Measurements from ENCODE around the gene GAGE12E. TPM values are rescaled to one million over a fixed set of nuclear protein-coding genes. Genes with fewer than 3 reads are reported as not detected.
A peak's percentile ranks its signal among the peaks of the same experiment; 100 is the strongest.
"Not testable (repeated sequence)": the region's sequence is repeated elsewhere in the genome, so short reads cannot be mapped to it uniquely, and the experiment has no call there.

GAGE12E gene, protein sequence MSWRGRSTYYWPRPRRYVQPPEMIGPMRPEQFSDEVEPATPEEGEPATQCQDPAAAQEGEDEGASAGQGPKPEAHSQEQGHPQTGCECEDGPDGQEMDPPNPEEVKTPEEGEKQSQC
- total RNA-seq = not detected
- not detected for polyA plus RNA-seq (2013, experiment 1 of 2)
- polyA plus RNA-seq (2013, experiment 2 of 2) = not detected
- total RNA-seq = 0 reads per million in 172 experiments

DNA sequence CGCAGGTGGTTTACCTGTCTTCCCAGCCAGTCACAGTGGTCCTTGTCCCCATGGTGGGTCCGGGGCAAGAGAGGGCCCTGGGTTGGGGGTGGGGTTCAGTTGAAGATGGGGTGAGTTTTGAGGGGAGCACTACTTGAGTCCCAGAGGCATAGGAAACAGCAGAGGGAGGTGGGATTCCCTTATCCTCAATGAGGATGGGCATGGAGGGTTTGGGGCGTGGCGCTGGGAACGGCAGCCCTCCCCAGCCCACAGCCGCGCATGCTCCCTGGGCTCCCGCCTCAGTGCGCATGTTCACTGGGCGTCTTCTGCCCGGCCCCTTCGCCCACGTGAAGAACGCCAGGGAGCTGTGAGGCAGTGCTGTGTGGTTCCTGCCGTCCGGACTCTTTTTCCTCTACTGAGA is at the start of gene GAGE12E:
Gene GAGE12E (plus strand): TSS at position 301 of the 400 bp plus-strand sequence. CDS start 1,155 bp downstream, outside the sequence.
- H3K27ac ChIP-seq (ENCODE audit: low read depth in 1 of 2, low read length in 2 of 2); H3K36me3 ChIP-seq (ENCODE audit: insufficient read depth, low read length); CTCF ChIA-PET; H3K4me1 ChIP-seq (ENCODE audit: insufficient read depth, low read length); intact Hi-C loops (cut with DNase I, micrococcal nuclease); H3K27me3 ChIP-seq (ENCODE audit: control insufficient read depth in 1 of 2, insufficient read depth in 2 of 2, low read length in 2 of 2); H3K4me3 Mint-ChIP-seq; H3K9me3 ChIP-seq (ENCODE audit: control insufficient read depth in 1 of 2, insufficient read depth in 1 of 2, low read length in 2 of 2); POLR2A ChIA-PET; H3K27me3 Mint-ChIP-seq; DNase-seq; ATAC-seq (ENCODE audit: poor library complexity); H3K4me1 Mint-ChIP-seq (ENCODE audit: low read depth); H3K27ac Mint-ChIP-seq; H3K4me3 ChIP-seq (ENCODE audit: low read length); H3K36me3 Mint-ChIP-seq (ENCODE audit: low read depth); H3K9me3 Mint-ChIP-seq: not testable (repeated sequence)

DNA sequence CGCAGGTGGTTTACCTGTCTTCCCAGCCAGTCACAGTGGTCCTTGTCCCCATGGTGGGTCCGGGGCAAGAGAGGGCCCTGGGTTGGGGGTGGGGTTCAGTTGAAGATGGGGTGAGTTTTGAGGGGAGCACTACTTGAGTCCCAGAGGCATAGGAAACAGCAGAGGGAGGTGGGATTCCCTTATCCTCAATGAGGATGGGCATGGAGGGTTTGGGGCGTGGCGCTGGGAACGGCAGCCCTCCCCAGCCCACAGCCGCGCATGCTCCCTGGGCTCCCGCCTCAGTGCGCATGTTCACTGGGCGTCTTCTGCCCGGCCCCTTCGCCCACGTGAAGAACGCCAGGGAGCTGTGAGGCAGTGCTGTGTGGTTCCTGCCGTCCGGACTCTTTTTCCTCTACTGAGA is 19.2 kb upstream of the GAGE12E start, which contains the start of gene GAGE12C:
Gene GAGE12C (plus strand): TSS at position 301 of the 400 bp plus-strand sequence. CDS start 1,155 bp downstream, outside the sequence.
- H3K4me1 ChIP-seq (ENCODE audit: insufficient read depth, low read length); CTCF ChIA-PET; H3K36me3 ChIP-seq (ENCODE audit: insufficient read depth, low read length); H3K9me3 ChIP-seq (ENCODE audit: control insufficient read depth in 1 of 2, insufficient read depth in 1 of 2, low read length in 2 of 2); H3K27ac Mint-ChIP-seq; H3K4me3 ChIP-seq (ENCODE audit: low read length); H3K27me3 ChIP-seq (ENCODE audit: control insufficient read depth in 1 of 2, insufficient read depth in 2 of 2, low read length in 2 of 2); H3K4me3 Mint-ChIP-seq; DNase-seq; H3K27ac ChIP-seq (ENCODE audit: low read depth in 1 of 2, low read length in 2 of 2); POLR2A ChIA-PET; H3K9me3 Mint-ChIP-seq; ATAC-seq (ENCODE audit: poor library complexity); H3K4me1 Mint-ChIP-seq (ENCODE audit: low read depth); intact Hi-C loops (cut with DNase I, micrococcal nuclease); H3K27me3 Mint-ChIP-seq; H3K36me3 Mint-ChIP-seq (ENCODE audit: low read depth): not testable (repeated sequence)

DNA sequence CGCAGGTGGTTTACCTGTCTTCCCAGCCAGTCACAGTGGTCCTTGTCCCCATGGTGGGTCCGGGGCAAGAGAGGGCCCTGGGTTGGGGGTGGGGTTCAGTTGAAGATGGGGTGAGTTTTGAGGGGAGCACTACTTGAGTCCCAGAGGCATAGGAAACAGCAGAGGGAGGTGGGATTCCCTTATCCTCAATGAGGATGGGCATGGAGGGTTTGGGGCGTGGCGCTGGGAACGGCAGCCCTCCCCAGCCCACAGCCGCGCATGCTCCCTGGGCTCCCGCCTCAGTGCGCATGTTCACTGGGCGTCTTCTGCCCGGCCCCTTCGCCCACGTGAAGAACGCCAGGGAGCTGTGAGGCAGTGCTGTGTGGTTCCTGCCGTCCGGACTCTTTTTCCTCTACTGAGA is 9.7 kb upstream of the GAGE12E start, which contains the start of gene GAGE12D:
Gene GAGE12D (plus strand): TSS at position 301 of the 400 bp plus-strand sequence. CDS start 1,155 bp downstream, outside the sequence.
- not testable (repeated sequence) for H3K27ac Mint-ChIP-seq; H3K4me1 Mint-ChIP-seq (ENCODE audit: low read depth)

DNA sequence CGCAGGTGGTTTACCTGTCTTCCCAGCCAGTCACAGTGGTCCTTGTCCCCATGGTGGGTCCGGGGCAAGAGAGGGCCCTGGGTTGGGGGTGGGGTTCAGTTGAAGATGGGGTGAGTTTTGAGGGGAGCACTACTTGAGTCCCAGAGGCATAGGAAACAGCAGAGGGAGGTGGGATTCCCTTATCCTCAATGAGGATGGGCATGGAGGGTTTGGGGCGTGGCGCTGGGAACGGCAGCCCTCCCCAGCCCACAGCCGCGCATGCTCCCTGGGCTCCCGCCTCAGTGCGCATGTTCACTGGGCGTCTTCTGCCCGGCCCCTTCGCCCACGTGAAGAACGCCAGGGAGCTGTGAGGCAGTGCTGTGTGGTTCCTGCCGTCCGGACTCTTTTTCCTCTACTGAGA is 9.5 kb downstream of the GAGE12E start, which contains the start of gene GAGE12F:
Gene GAGE12F (plus strand): TSS at position 301 of the 400 bp plus-strand sequence. CDS start 1,155 bp downstream, outside the sequence.
- H3K4me3 ChIP-seq (ENCODE audit: low read length); H3K4me1 Mint-ChIP-seq (ENCODE audit: low read depth); ATAC-seq (ENCODE audit: poor library complexity); CTCF ChIA-PET; H3K27ac Mint-ChIP-seq; H3K4me3 Mint-ChIP-seq; intact Hi-C loops (cut with DNase I, micrococcal nuclease); H3K9me3 ChIP-seq (ENCODE audit: control insufficient read depth in 1 of 2, insufficient read depth in 1 of 2, low read length in 2 of 2); H3K27ac ChIP-seq (ENCODE audit: low read depth in 1 of 2, low read length in 2 of 2); H3K27me3 ChIP-seq (ENCODE audit: control insufficient read depth in 1 of 2, insufficient read depth in 2 of 2, low read length in 2 of 2); DNase-seq; POLR2A ChIA-PET; H3K9me3 Mint-ChIP-seq; H3K36me3 Mint-ChIP-seq (ENCODE audit: low read depth); H3K27me3 Mint-ChIP-seq; H3K36me3 ChIP-seq (ENCODE audit: insufficient read depth, low read length); H3K4me1 ChIP-seq (ENCODE audit: insufficient read depth, low read length): not testable (repeated sequence)

More for the DNA sequence above, 9.7 kb upstream of the GAGE12E start, which contains the start of gene GAGE12D:
- H3K4me3 Mint-ChIP-seq; intact Hi-C loops (cut with DNase I, micrococcal nuclease); H3K27me3 ChIP-seq (ENCODE audit: control insufficient read depth in 1 of 2, insufficient read depth in 2 of 2, low read length in 2 of 2); H3K4me3 ChIP-seq (ENCODE audit: low read length); H3K4me1 ChIP-seq (ENCODE audit: insufficient read depth, low read length); H3K36me3 Mint-ChIP-seq (ENCODE audit: low read depth); CTCF ChIA-PET; H3K9me3 Mint-ChIP-seq; ATAC-seq (ENCODE audit: poor library complexity); H3K27me3 Mint-ChIP-seq; H3K9me3 ChIP-seq (ENCODE audit: control insufficient read depth in 1 of 2, insufficient read depth in 1 of 2, low read length in 2 of 2); DNase-seq; POLR2A ChIA-PET; H3K36me3 ChIP-seq (ENCODE audit: insufficient read depth, low read length); H3K27ac ChIP-seq (ENCODE audit: low read depth in 1 of 2, low read length in 2 of 2): not testable (repeated sequence)

DNA sequence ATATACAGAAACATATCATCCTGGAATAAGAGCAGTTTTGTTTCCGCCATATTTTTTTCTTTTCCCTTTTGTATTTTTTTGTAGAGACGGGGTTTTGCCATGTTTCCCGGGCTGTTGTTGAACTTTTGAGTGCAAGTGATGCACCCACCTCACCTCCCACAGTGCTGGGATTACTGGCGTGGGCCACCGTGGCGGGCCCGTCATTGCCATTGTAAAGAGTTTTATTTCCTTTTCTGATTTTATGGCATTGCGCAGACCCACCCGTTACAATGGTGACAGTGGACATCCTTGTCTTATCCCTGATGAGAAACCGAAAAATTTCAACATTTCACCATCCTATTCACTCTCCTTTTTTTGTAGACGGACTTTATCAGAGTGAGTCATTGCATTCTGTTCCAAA is 17.6 kb downstream of the GAGE12E start:
- H3K36me3 Mint-ChIP-seq (ENCODE audit: low read depth); POLR2A ChIA-PET; H3K9me3 Mint-ChIP-seq; H3K27ac Mint-ChIP-seq; H3K27ac ChIP-seq (ENCODE audit: low read depth in 1 of 2, low read length in 2 of 2); H3K4me1 ChIP-seq (ENCODE audit: insufficient read depth, low read length); H3K4me1 Mint-ChIP-seq (ENCODE audit: low read depth); H3K9me3 ChIP-seq (ENCODE audit: control insufficient read depth in 1 of 2, insufficient read depth in 1 of 2, low read length in 2 of 2); H3K36me3 ChIP-seq (ENCODE audit: insufficient read depth, low read length); intact Hi-C loops (cut with DNase I, micrococcal nuclease); H3K27me3 Mint-ChIP-seq; ATAC-seq (ENCODE audit: poor library complexity); CTCF ChIA-PET; H3K27me3 ChIP-seq (ENCODE audit: control insufficient read depth in 1 of 2, insufficient read depth in 2 of 2, low read length in 2 of 2); H3K4me3 Mint-ChIP-seq; H3K4me3 ChIP-seq (ENCODE audit: low read length): not testable (repeated sequence)
- DNase-seq = peak in 1 of 14 experiments; percentile 1

DNA sequence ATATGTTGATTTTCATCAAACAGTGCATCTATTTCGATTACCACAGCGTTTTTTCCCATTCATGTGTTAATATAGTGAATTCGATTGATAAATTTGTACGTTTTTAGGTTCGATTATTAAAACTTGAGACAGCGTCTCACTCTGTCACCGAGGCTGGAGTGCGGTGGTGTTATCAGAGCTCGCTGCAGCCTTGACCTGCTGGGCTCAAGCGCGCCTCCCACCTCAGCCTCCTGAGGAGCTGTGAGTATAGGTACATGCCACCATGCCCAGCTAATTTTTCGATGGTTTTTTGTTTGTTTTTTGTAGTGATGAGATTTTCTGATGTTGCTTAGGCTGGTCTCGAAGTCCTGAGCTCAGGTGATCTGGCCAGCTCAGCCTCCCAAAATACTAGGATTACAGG is 18.1 kb downstream of the GAGE12E start:
- H3K27ac ChIP-seq (ENCODE audit: low read depth in 1 of 2, low read length in 2 of 2); H3K27ac Mint-ChIP-seq; H3K36me3 ChIP-seq (ENCODE audit: insufficient read depth, low read length); CTCF ChIA-PET; H3K27me3 ChIP-seq (ENCODE audit: control insufficient read depth in 1 of 2, insufficient read depth in 2 of 2, low read length in 2 of 2); H3K4me3 ChIP-seq (ENCODE audit: low read length); POLR2A ChIA-PET; H3K9me3 Mint-ChIP-seq; H3K4me3 Mint-ChIP-seq; DNase-seq; ATAC-seq (ENCODE audit: poor library complexity); H3K4me1 ChIP-seq (ENCODE audit: insufficient read depth, low read length); H3K9me3 ChIP-seq (ENCODE audit: control insufficient read depth in 1 of 2, insufficient read depth in 1 of 2, low read length in 2 of 2); intact Hi-C loops (cut with DNase I, micrococcal nuclease); H3K36me3 Mint-ChIP-seq (ENCODE audit: low read depth); H3K27me3 Mint-ChIP-seq; H3K4me1 Mint-ChIP-seq (ENCODE audit: low read depth): not testable (repeated sequence)

DNA sequence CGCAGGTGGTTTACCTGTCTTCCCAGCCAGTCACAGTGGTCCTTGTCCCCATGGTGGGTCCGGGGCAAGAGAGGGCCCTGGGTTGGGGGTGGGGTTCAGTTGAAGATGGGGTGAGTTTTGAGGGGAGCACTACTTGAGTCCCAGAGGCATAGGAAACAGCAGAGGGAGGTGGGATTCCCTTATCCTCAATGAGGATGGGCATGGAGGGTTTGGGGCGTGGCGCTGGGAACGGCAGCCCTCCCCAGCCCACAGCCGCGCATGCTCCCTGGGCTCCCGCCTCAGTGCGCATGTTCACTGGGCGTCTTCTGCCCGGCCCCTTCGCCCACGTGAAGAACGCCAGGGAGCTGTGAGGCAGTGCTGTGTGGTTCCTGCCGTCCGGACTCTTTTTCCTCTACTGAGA is 19.0 kb downstream of the GAGE12E start, which contains the start of gene GAGE12G:
Gene GAGE12G (plus strand): TSS at position 301 of the 400 bp plus-strand sequence. CDS start 1,155 bp downstream, outside the sequence.
- H3K4me1 ChIP-seq (ENCODE audit: insufficient read depth, low read length); H3K27ac ChIP-seq (ENCODE audit: low read depth in 1 of 2, low read length in 2 of 2); H3K4me3 ChIP-seq (ENCODE audit: low read length); POLR2A ChIA-PET; H3K27ac Mint-ChIP-seq; H3K27me3 Mint-ChIP-seq; H3K9me3 Mint-ChIP-seq; H3K4me1 Mint-ChIP-seq (ENCODE audit: low read depth); H3K36me3 Mint-ChIP-seq (ENCODE audit: low read depth); intact Hi-C loops (cut with DNase I, micrococcal nuclease); H3K4me3 Mint-ChIP-seq; ATAC-seq (ENCODE audit: poor library complexity); H3K27me3 ChIP-seq (ENCODE audit: control insufficient read depth in 1 of 2, insufficient read depth in 2 of 2, low read length in 2 of 2); DNase-seq; H3K9me3 ChIP-seq (ENCODE audit: control insufficient read depth in 1 of 2, insufficient read depth in 1 of 2, low read length in 2 of 2); H3K36me3 ChIP-seq (ENCODE audit: insufficient read depth, low read length); CTCF ChIA-PET: not testable (repeated sequence)

All from CD4-positive, alpha-beta T cell (primary cell).